ENCODE data around the gene KIF17.

The KIF17 gene

GRCh38 chr1:20705203-20705755, 12.5 kb downstream of the KIF17 start:
- H3K27me3 ChIP-seq (ENCODE audit: insufficient read depth, poor library complexity, severe bottlenecking) = no peaks in the 10 kb centered on the region
- no peak overlapping the region for H3K4me3 ChIP-seq (replicated peaks; ENCODE audit: insufficient read depth, low read length)
- H3K27ac ChIP-seq (replicated peaks) = no peak overlapping the region
- no peak for DNase-seq (ENCODE audit: low read depth in 1 of 2, low spot score in 1 of 2)
- no peak for TF ChIP-seq SPI1 (IDR thresholded peaks at IDR 0.05; ENCODE audit: borderline replicate concordance, low read depth)
- no peak for TF ChIP-seq CTCF (IDR thresholded peaks at IDR 0.05; ENCODE audit: insufficient read depth, low read length)
- TF ChIP-seq GABPA (IDR thresholded peaks at IDR 0.05; ENCODE audit: low read depth) = no peak
- TF ChIP-seq, protein P1, sequence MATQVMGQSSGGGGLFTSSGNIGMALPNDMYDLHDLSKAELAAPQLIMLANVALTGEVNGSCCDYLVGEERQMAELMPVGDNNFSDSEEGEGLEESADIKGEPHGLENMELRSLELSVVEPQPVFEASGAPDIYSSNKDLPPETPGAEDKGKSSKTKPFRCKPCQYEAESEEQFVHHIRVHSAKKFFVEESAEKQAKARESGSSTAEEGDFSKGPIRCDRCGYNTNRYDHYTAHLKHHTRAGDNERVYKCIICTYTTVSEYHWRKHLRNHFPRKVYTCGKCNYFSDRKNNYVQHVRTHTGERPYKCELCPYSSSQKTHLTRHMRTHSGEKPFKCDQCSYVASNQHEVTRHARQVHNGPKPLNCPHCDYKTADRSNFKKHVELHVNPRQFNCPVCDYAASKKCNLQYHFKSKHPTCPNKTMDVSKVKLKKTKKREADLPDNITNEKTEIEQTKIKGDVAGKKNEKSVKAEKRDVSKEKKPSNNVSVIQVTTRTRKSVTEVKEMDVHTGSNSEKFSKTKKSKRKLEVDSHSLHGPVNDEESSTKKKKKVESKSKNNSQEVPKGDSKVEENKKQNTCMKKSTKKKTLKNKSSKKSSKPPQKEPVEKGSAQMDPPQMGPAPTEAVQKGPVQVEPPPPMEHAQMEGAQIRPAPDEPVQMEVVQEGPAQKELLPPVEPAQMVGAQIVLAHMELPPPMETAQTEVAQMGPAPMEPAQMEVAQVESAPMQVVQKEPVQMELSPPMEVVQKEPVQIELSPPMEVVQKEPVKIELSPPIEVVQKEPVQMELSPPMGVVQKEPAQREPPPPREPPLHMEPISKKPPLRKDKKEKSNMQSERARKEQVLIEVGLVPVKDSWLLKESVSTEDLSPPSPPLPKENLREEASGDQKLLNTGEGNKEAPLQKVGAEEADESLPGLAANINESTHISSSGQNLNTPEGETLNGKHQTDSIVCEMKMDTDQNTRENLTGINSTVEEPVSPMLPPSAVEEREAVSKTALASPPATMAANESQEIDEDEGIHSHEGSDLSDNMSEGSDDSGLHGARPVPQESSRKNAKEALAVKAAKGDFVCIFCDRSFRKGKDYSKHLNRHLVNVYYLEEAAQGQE (IDR thresholded peaks at IDR 0.05; ENCODE audit: insufficient replicate concordance, low read depth) = no peak

DNA sequence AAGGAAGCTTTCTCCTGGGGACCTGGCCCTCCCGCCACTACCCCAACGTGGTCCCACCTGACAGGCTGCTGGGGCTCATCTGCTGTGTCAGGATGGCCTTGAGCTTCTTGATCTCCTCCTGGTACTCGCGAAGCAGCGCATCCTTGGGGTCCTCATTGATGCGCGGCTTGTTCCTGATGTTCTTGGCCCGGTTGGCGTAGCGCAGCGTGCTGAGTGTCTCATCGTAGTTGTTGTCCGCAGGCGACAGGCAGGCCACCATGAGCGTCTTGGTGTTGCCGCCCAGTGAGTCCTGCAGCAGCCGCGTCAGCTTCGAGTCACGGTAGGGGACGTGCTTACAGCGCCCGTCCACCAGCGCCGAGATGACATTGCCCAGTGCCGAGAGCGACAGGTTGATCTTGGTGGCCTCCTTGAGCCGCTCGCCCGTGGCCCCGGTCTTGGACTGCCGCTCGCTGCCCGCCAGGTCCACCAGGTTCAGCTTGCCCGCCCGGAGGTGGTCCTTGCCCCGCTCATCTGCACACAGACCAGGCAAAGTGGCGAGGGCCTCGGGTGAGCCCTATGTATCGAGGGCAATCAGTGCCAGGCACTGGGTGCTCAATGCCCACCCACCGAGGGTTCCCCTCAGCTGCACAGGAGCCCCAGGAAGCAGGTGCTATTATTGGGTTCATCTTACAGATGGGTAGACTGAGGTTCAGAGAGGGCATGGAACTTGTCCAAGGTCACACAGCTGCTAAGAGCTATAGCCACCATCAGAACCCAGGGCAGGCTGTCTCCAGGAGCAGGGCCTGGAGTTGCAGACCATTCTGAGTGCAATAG, 13.2 kb downstream of the KIF17 start:
- H3K27me3 ChIP-seq (ENCODE audit: insufficient read depth, poor library complexity, severe bottlenecking) = no peaks in the 10 kb centered on the region
- H3K27ac ChIP-seq (replicated peaks) = no peak overlapping the region
- TF ChIP-seq, protein P1 (IDR thresholded peaks at IDR 0.05; ENCODE audit: insufficient replicate concordance, low read depth) = no peak
- TF ChIP-seq GABPA (IDR thresholded peaks at IDR 0.05; ENCODE audit: low read depth) (no peak), SPI1 (IDR thresholded peaks at IDR 0.05; ENCODE audit: borderline replicate concordance, low read depth) (no peak), CTCF (IDR thresholded peaks at IDR 0.05; ENCODE audit: insufficient read depth, low read length) (no peak), POLR2AphosphoS5 (IDR thresholded peaks at IDR 0.05; ENCODE audit: low read depth) (no peak)
- H3K4me3 ChIP-seq (replicated peaks; ENCODE audit: insufficient read depth, low read length) = no peak overlapping the region
- no peak for DNase-seq (ENCODE audit: low read depth in 1 of 2, low spot score in 1 of 2)

- H3K27ac ChIP-seq (replicated peaks) = no peak overlapping the region
- TF ChIP-seq CTCF (IDR thresholded peaks at IDR 0.05; ENCODE audit: insufficient read depth, low read length) = no peak
- TF ChIP-seq POLR2AphosphoS5 (IDR thresholded peaks at IDR 0.05; ENCODE audit: low read depth) = no peak
- TF ChIP-seq SPI1 (IDR thresholded peaks at IDR 0.05; ENCODE audit: borderline replicate concordance, low read depth) = no peak
- TF ChIP-seq GABPA (IDR thresholded peaks at IDR 0.05; ENCODE audit: low read depth) = no peak
- no peak for DNase-seq (ENCODE audit: low read depth in 1 of 2, low spot score in 1 of 2)
- H3K4me3 ChIP-seq (replicated peaks; ENCODE audit: insufficient read depth, low read length) = no peak overlapping the region
- H3K27me3 ChIP-seq (ENCODE audit: insufficient read depth, poor library complexity, severe bottlenecking) = no peaks in the 10 kb centered on the region
Observed at GRCh38 chr1:20703124-20703756, 14.6 kb downstream of the KIF17 start.
